ENCODE data around the gene CST1. TPM values are rescaled to one million over a fixed set of nuclear protein-coding genes. Genes with fewer than 3 reads are reported as not detected.
"Not testable (repeated sequence)": the region's sequence is repeated elsewhere in the genome, so short reads cannot be mapped to it uniquely, and the experiment has no call there.

The CST1 gene
- polyA plus RNA-seq, 1 of the 3 experiments (the other 2 are of a cell fraction): not detected

GRCh38 chr20:23783447-23783846 lies 32.7 kb upstream of the CST1 start (continued):
- TF ChIP-seq MAX (IDR thresholded peaks at IDR 0.05; ENCODE audit: low read depth) (no peak), PBX3 (IDR thresholded peaks at IDR 0.05) (no peak), TEAD4 (IDR thresholded peaks at IDR 0.05; ENCODE audit: borderline replicate concordance, insufficient read depth) (no peak), ELF1 (IDR thresholded peaks at IDR 0.05) (no peak), JUND (IDR thresholded peaks at IDR 0.05) (no peak), FOXJ3 (CRISPR knock-in tag; IDR thresholded peaks at IDR 0.05) (no peak), TAF1 (IDR thresholded peaks at IDR 0.05; ENCODE audit: borderline replicate concordance, low read depth, low read length) (no peak), SIN3A (IDR thresholded peaks at IDR 0.05; ENCODE audit: borderline replicate concordance, low read depth, low read length) (no peak)
- TF ChIP-seq, protein P1, sequence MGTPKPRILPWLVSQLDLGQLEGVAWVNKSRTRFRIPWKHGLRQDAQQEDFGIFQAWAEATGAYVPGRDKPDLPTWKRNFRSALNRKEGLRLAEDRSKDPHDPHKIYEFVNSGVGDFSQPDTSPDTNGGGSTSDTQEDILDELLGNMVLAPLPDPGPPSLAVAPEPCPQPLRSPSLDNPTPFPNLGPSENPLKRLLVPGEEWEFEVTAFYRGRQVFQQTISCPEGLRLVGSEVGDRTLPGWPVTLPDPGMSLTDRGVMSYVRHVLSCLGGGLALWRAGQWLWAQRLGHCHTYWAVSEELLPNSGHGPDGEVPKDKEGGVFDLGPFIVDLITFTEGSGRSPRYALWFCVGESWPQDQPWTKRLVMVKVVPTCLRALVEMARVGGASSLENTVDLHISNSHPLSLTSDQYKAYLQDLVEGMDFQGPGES (IDR thresholded peaks at IDR 0.05; ENCODE audit: low read depth, low read length): no peak

DNA sequence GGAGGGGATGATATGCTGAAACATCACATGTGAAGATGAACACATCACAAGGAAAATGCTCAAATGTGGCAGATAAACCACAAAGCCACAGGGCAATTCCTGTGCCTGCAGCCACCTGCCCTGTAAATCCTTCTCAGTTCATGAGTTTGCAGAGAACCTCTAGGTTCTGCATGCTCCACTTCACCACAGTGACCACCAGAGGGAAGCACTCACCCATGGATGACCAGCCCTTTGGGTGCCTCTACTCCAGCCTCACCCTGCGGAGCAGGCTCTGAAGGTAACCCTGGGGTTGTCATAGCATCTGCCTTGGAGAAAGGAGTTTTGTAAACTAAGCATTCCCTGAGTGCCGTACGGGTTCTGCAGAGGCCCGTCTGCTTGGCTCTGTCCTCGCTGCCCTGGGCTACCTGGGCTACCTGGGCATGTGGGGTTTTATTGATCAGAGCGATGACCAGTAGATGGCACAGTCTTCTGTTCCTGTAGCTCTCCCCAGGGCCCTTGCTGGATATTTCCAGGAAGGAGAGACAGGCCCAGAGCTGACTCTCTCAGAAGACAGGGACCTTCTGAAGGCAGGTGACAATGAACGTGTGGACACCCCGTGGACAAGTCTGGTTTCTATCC lies 31.7 kb upstream of the CST1 start:
- 14% methylated on average over 8 of the region's 8 CpGs for WGBS (ENCODE audit: low lambda C conversion rate)

DNA sequence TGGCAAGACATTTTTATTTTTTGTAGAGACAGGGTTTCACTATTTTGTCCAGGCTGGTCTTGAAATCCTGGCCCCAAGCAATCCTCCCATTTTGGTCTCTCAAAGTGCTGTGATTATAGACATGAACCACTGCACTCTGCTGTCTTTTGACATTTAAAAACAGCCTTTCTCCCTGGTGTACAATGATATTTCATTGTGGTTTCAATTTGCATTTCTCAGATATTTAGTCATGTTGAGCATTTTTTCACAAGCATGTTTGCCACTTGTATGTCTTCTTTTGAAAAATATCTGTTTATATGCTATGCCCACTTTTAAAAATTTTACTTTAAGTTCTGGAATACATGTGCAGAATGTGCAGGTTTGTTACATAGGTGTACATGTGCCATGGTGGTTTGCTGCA lies 27.9 kb upstream of the CST1 start:
- H3K79me2 ChIP-seq (ENCODE audit: insufficient read depth); H3K9me2 ChIP-seq; H3K4me3 ChIP-seq (ENCODE audit: low read depth in 2 of 2, low read length in 1 of 2); H3K9me3 ChIP-seq; POLR2A ChIA-PET; DNase-seq; H4K20me1 ChIP-seq (ENCODE audit: insufficient read depth); H3K27ac ChIP-seq (ENCODE audit: low read depth in 2 of 2, low read length in 1 of 2); H3K36me3 ChIP-seq (replicated peaks in 1 of 2; ENCODE audit: control insufficient read depth in 1 of 2, insufficient read depth in 2 of 2, low read length in 1 of 2); H3K4me1 ChIP-seq (ENCODE audit: control insufficient read depth in 1 of 2, insufficient read depth in 2 of 2, low read depth in 1 of 2, low read length in 1 of 2); H3K27me3 ChIP-seq (ENCODE audit: insufficient read depth); H3K9ac ChIP-seq; H2AFZ ChIP-seq (ENCODE audit: low read depth); H3K4me2 ChIP-seq; H3F3A ChIP-seq (replicated peaks; ENCODE audit: insufficient read depth); CTCF ChIA-PET: not testable (repeated sequence)

More for the DNA sequence above, 31.7 kb upstream of the CST1 start:
- H3K27me3 ChIP-seq (ENCODE audit: insufficient read depth): no peaks in the 10 kb centered on the region; the same call in 1 of the 2 replicates
- H3K79me2 ChIP-seq (ENCODE audit: insufficient read depth): no peaks in the 10 kb centered on the region
- POLR2A ChIA-PET: no interaction called here
- H3K36me3 ChIP-seq (replicated peaks in 1 of 2; ENCODE audit: control insufficient read depth in 1 of 2, insufficient read depth in 2 of 2, low read length in 1 of 2): no peaks in the 10 kb centered on the region
- H3K4me2 ChIP-seq: no peak overlapping the region
- TF ChIP-seq CTCF (IDR thresholded peaks at IDR 0.05): peak; percentile 52
- no peak for TF ChIP-seq ELF1 (IDR thresholded peaks at IDR 0.05)
- TF ChIP-seq SMC3 (IDR thresholded peaks at IDR 0.05; ENCODE audit: low read depth, low read length): peak; percentile 35
- peak; percentile 49 for TF ChIP-seq RAD21 (IDR thresholded peaks at IDR 0.05; ENCODE audit: low read length)
- no peaks in the 10 kb centered on the region for H3F3A ChIP-seq (replicated peaks; ENCODE audit: insufficient read depth)
- no peaks in the 10 kb centered on the region for H3K9me2 ChIP-seq
- no peak overlapping the region for H3K9ac ChIP-seq
- H3K9me3 ChIP-seq: no peaks in the 10 kb centered on the region
- H4K20me1 ChIP-seq (ENCODE audit: insufficient read depth): no peaks in the 10 kb centered on the region
- DNase-seq: peak; percentile 12
- no peak overlapping the region for H2AFZ ChIP-seq (ENCODE audit: low read depth)
- CTCF ChIA-PET: interaction anchor here (0.6 kb wide), 1 partner anchor 20 kb away, joined by 3 read pairs; no protein-coding TSS in a partner anchor
- H3K27ac ChIP-seq (ENCODE audit: low read depth in 2 of 2, low read length in 1 of 2): no peak overlapping the region
- H3K4me1 ChIP-seq (ENCODE audit: control insufficient read depth in 1 of 2, insufficient read depth in 2 of 2, low read depth in 1 of 2, low read length in 1 of 2): no peaks in the 10 kb centered on the region
- no peak overlapping the region; a peak in 1 of 4 replicates for H3K4me3 ChIP-seq (ENCODE audit: low read depth in 2 of 2, low read length in 1 of 2)

GRCh38 chr20:23777380-23777779 lies 26.6 kb upstream of the CST1 start:
- H3K9me2 ChIP-seq; H3K9ac ChIP-seq; H3K79me2 ChIP-seq (ENCODE audit: insufficient read depth); H3K9me3 ChIP-seq; H3F3A ChIP-seq (replicated peaks; ENCODE audit: insufficient read depth); H3K4me2 ChIP-seq; POLR2A ChIA-PET; DNase-seq; H2AFZ ChIP-seq (ENCODE audit: low read depth); CTCF ChIA-PET; H4K20me1 ChIP-seq (ENCODE audit: insufficient read depth); H3K36me3 ChIP-seq (replicated peaks in 1 of 2; ENCODE audit: control insufficient read depth in 1 of 2, insufficient read depth in 2 of 2, low read length in 1 of 2); H3K4me1 ChIP-seq (ENCODE audit: control insufficient read depth in 1 of 2, insufficient read depth in 2 of 2, low read depth in 1 of 2, low read length in 1 of 2); H3K27ac ChIP-seq (ENCODE audit: low read depth in 2 of 2, low read length in 1 of 2); H3K4me3 ChIP-seq (ENCODE audit: low read depth in 2 of 2, low read length in 1 of 2): not testable (repeated sequence)
- WGBS (ENCODE audit: low lambda C conversion rate): 13% methylated on average over 5 of the region's 8 CpGs
- peaks cover 14% of the 10 kb centered on the region; the same call in 1 of the 2 replicates for H3K27me3 ChIP-seq (ENCODE audit: insufficient read depth)

Measured in SK-N-SH (cell line).